ENCODE data around the gene HTT-AS. TPM values are rescaled to one million over a fixed set of nuclear protein-coding genes. Genes with fewer than 3 reads are reported as not detected.

Gene HTT-AS
- total and polyA plus RNA-seq, 2 of the 8 experiments (the other 6 are each of a cell fraction or from before 2014, with no cell fraction given), result not detected

- Histone ChIP-seq H3K23me2 (ENCODE audit: low read depth, low read length) (no peaks in the 10 kb centered on the region), H3K14ac (ENCODE audit: insufficient read length) (no peak overlapping the region), H3K27me3 (replicated peaks in 1 of 4; ENCODE audit: control insufficient read depth in 3 of 4, extremely low read depth in 1 of 4, insufficient read depth in 3 of 4, low read length in 3 of 4) (no peaks in the 10 kb centered on the region), H2BK5ac (ENCODE audit: low read depth, low read length) (no peak overlapping the region), H2BK12ac (ENCODE audit: low read depth, low read length) (no peak overlapping the region), H4K5ac (ENCODE audit: insufficient read length, low read depth, low read length) (no peak overlapping the region), H3K18ac (ENCODE audit: extremely low read depth, low read length) (no peak overlapping the region), H3K4ac (replicated peaks; ENCODE audit: insufficient read length, low read depth, low read length) (no peak overlapping the region), H3K4me3 (ENCODE audit: extremely low read depth in 1 of 4, insufficient read depth in 2 of 4, low read depth in 3 of 4, low read length in 4 of 4) (no peak overlapping the region), H4K8ac (ENCODE audit: extremely low read depth, insufficient read depth, low read length) (no peak overlapping the region), H3K9ac (replicated peaks in 1 of 4; ENCODE audit: extremely low read depth in 1 of 4, low read depth in 3 of 4, low read length in 3 of 4) (no peak overlapping the region), H4K20me1 (replicated peaks in 1 of 2; ENCODE audit: control insufficient read depth in 1 of 2, insufficient read depth in 2 of 2, low read length in 2 of 2) (peaks cover 0 to 7% of the 10 kb centered on the region in 2 experiments), H2AFZ (ENCODE audit: low read length) (no peak overlapping the region), H2AK5ac (ENCODE audit: low read depth, low read length) (no peak overlapping the region), H2BK15ac (ENCODE audit: low read length) (no peak overlapping the region), H3K9me3 (ENCODE audit: insufficient read depth in 2 of 2, low read depth in 1 of 2, low read length in 1 of 2) (no peaks in the 10 kb centered on the region; a peak in 1 of 4 replicates), H3K4me2 (ENCODE audit: insufficient read depth in 1 of 2, low read depth in 2 of 2, low read length in 2 of 2) (no peak overlapping the region), H3K79me2 (ENCODE audit: control insufficient read depth in 1 of 2, insufficient read depth in 2 of 2, low read length in 2 of 2) (no peaks in the 10 kb centered on the region), H2BK20ac (ENCODE audit: low read length) (no peak overlapping the region), H2BK120ac (replicated peaks; ENCODE audit: low read depth, low read length) (no peak overlapping the region), H3K36me3 (ENCODE audit: control insufficient read depth in 2 of 4, insufficient read depth in 4 of 4, low read length in 3 of 4) (peaks cover 17 to 62% (median 38%) of the 10 kb centered on the region in 4 experiments; a peak in 7 of 8 replicates), H3K4me1 (replicated peaks in 1 of 4; ENCODE audit: control insufficient read depth in 3 of 4, insufficient read depth in 4 of 4, low read length in 3 of 4) (no peaks in the 10 kb centered on the region), H3K79me1 (ENCODE audit: low read depth, low read length) (no peaks in the 10 kb centered on the region), H3K56ac (replicated peaks; ENCODE audit: insufficient read length, low read depth, low read length) (no peak overlapping the region), H3K23ac (ENCODE audit: insufficient read length) (no peak overlapping the region), H4K91ac (replicated peaks; ENCODE audit: insufficient read length, low read length) (no peak overlapping the region), H3K27ac (ENCODE audit: low read depth, low read length) (no peak overlapping the region)
- CTCF ChIA-PET (ENCODE audit: partially characterized antibody), result no interaction called here
- POLR2A ChIA-PET (ENCODE audit: partially characterized antibody), result no interaction called here
- DNase-seq (ENCODE audit: low read depth in 1 of 2, low spot score in 2 of 2) (no peak), FAIRE-seq (no peak)
- 92% methylated on average over 6 of the region's 6 CpGs; no CpG with 5 or more reads in 1 of the 2 experiments for WGBS, 2 experiments (ENCODE audit: extremely low coverage in 1 of 2, insufficient coverage in 1 of 2, insufficient read length in 1 of 2, insufficient replicate concordance in 2 of 2, low coverage in 1 of 2, low lambda C conversion rate in 2 of 2, missing lambda C conversion rate in 1 of 2)
- TF ChIP-seq POLR2AphosphoS5 (IDR thresholded peaks at IDR 0.05; ENCODE audit: low read depth, low read length), result no peak
- TF ChIP-seq KDM5A (IDR thresholded peaks at IDR 0.05; ENCODE audit: low read length), result no peak
- TF ChIP-seq POLR2A (IDR thresholded peaks at IDR 0.05; ENCODE audit: control extremely low read depth in 1 of 2, low read depth in 2 of 2, low read length in 2 of 2), result no peak
- TF ChIP-seq ASH2L (IDR thresholded peaks at IDR 0.05; ENCODE audit: low read length), result no peak
- TF ChIP-seq RAD21 (IDR thresholded peaks at IDR 0.05 in 1 of 2, conservative IDR thresholded peaks at IDR 0.05 in 1 of 2; ENCODE audit: low read depth in 2 of 2, low read length in 2 of 2), result no peak
- no peak for TF ChIP-seq NRF1 (IDR thresholded peaks at IDR 0.05; ENCODE audit: low read depth, low read length)
- TF ChIP-seq HDAC2 (IDR thresholded peaks at IDR 0.05; ENCODE audit: borderline replicate concordance in 1 of 2, low read depth in 2 of 2, low read length in 2 of 2), result no peak
- TF ChIP-seq CBX8 (IDR thresholded peaks at IDR 0.05; ENCODE audit: borderline replicate concordance, low read depth, low read length), result no peak
- no peak for TF ChIP-seq POU5F1 (IDR thresholded peaks at IDR 0.05; ENCODE audit: low read depth, low read length)
- no peak for TF ChIP-seq EP300 (IDR thresholded peaks at IDR 0.05; ENCODE audit: borderline replicate concordance in 1 of 2, low read depth in 2 of 2, low read length in 2 of 2)
- no peak for TF ChIP-seq CHD2 (IDR thresholded peaks at IDR 0.05; ENCODE audit: low read length)
- TF ChIP-seq ATF3 (IDR thresholded peaks at IDR 0.05; ENCODE audit: insufficient read depth, low read depth, low read length), result no peak
- no peak for TF ChIP-seq BCL11A (IDR thresholded peaks at IDR 0.05; ENCODE audit: low read depth in 2 of 2, low read length in 2 of 2)
- no peak for TF ChIP-seq CTBP2 (IDR thresholded peaks at IDR 0.05; ENCODE audit: borderline replicate concordance, insufficient read depth, insufficient read length, low read length)
These were observed 40.0 kb upstream of the HTT-AS start for GRCh38 chr4:3114377-3114776.
